GM12878 (cell line): Measurements from ENCODE around the gene PANK1.

ENCODE experiments used
- CEBPZ ChIP-seq: fragments of 150-350 bp; IDR thresholded peaks from 2 replicates; pipeline ENCODE4 v1.6.1; 2016; ENCODE audit warnings: low read depth, low read length
- CTCF ChIP-seq, 3 experiments: IDR thresholded peaks in 2 of 3; conservative IDR thresholded peaks in 1 of 3; 2 replicates each; pipeline ENCODE4 v1.5.1; 2011; ENCODE audit warnings: low read depth in 3 of 3, low read length in 3 of 3, mild to moderate bottlenecking in 3 of 3, control low read depth in 2 of 3, moderate library complexity in 2 of 3, inconsistent platforms in 1 of 3, mixed read lengths in 1 of 3; ENCODE audit not compliant: control insufficient read depth in 2 of 3, insufficient read depth in 1 of 3; ENCODE audit errors: extremely low read depth in 1 of 3
- ESRRA ChIP-seq: IDR thresholded peaks from 2 replicates; pipeline ENCODE4 v1.6.1; 2012; ENCODE audit warnings: mild to moderate bottlenecking, low read length, improper control_type of control experiment
- FOS ChIP-seq: IDR thresholded peaks from 3 replicates; pipeline ENCODE4 v1.6.1; 2011; ENCODE audit warnings: borderline replicate concordance; ENCODE audit not compliant: insufficient read length; ENCODE audit errors: extremely low read depth
- NFXL1 ChIP-seq: fragments of 450-650 bp; IDR thresholded peaks from 2 replicates; pipeline ENCODE4 v1.6.1; 2017; ENCODE audit warnings: antibody characterized with exemption, mild to moderate bottlenecking, borderline replicate concordance
- POLR2A ChIP-seq: IDR thresholded peaks from 2 replicates; pipeline ENCODE4 v1.6.1; 2011; ENCODE audit warnings: low read depth, mild to moderate bottlenecking, low read length
- SRF ChIP-seq, 2 experiments: IDR thresholded peaks; 2 replicates each; pipeline ENCODE4 v1.6.1; 2011; ENCODE audit warnings: low read depth in 2 of 2, low read length in 2 of 2, mild to moderate bottlenecking in 1 of 2, moderate library complexity in 1 of 2
- YY1 ChIP-seq: IDR thresholded peaks from 2 replicates; pipeline ENCODE4 v1.6.1; 2011; ENCODE audit warnings: low read depth, mild to moderate bottlenecking, low read length
- TF ChIP-seq, protein P1 (sequence below): IDR thresholded peaks from 2 replicates; pipeline ENCODE4 v1.6.1; 2012; ENCODE audit warnings: low read depth, low read length, improper control_type of control experiment
- TF ChIP-seq, protein P2 (sequence below): fragments of 450-650 bp; IDR thresholded peaks from 2 replicates; pipeline ENCODE4 v1.6.1; 2017; ENCODE audit warnings: antibody characterized with exemption, mild to moderate bottlenecking, moderate library complexity

- TF ChIP-seq, protein P1, sequence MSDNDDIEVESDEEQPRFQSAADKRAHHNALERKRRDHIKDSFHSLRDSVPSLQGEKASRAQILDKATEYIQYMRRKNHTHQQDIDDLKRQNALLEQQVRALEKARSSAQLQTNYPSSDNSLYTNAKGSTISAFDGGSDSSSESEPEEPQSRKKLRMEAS: no peak
- TF ChIP-seq ESRRA (no peak), NFXL1 (no peak), FOS (no peak), CTCF (IDR thresholded peaks at IDR 0.05 in 2 of 3, conservative IDR thresholded peaks at IDR 0.05 in 1 of 3; ENCODE audit: control insufficient read depth in 2 of 3, extremely low read depth in 1 of 3, insufficient read depth in 1 of 3, low read depth in 3 of 3, low read length in 3 of 3) (no peak), YY1 (no peak), POLR2A (no peak), CEBPZ (no peak), SRF (IDR thresholded peaks at IDR 0.05; ENCODE audit: low read depth in 2 of 2, low read length in 2 of 2) (no peak)
- TF ChIP-seq, protein P2, sequence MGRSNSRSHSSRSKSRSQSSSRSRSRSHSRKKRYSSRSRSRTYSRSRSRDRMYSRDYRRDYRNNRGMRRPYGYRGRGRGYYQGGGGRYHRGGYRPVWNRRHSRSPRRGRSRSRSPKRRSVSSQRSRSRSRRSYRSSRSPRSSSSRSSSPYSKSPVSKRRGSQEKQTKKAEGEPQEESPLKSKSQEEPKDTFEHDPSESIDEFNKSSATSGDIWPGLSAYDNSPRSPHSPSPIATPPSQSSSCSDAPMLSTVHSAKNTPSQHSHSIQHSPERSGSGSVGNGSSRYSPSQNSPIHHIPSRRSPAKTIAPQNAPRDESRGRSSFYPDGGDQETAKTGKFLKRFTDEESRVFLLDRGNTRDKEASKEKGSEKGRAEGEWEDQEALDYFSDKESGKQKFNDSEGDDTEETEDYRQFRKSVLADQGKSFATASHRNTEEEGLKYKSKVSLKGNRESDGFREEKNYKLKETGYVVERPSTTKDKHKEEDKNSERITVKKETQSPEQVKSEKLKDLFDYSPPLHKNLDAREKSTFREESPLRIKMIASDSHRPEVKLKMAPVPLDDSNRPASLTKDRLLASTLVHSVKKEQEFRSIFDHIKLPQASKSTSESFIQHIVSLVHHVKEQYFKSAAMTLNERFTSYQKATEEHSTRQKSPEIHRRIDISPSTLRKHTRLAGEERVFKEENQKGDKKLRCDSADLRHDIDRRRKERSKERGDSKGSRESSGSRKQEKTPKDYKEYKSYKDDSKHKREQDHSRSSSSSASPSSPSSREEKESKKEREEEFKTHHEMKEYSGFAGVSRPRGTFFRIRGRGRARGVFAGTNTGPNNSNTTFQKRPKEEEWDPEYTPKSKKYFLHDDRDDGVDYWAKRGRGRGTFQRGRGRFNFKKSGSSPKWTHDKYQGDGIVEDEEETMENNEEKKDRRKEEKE: no peak
These were observed 7.8 kb upstream of the PANK1 start for GRCh38 chr10:89652806-89653370.
